ENCODE measurements around the gene RANBP1.

The RANBP1 gene

GRCh38 chr22:20109411-20110358 is 6.2 kb upstream of the RANBP1 start:
- no peak for FAIRE-seq

GRCh38 chr22:20110359-20110985 is 5.4 kb upstream of the RANBP1 start:
- FAIRE-seq = no peak

DNA sequence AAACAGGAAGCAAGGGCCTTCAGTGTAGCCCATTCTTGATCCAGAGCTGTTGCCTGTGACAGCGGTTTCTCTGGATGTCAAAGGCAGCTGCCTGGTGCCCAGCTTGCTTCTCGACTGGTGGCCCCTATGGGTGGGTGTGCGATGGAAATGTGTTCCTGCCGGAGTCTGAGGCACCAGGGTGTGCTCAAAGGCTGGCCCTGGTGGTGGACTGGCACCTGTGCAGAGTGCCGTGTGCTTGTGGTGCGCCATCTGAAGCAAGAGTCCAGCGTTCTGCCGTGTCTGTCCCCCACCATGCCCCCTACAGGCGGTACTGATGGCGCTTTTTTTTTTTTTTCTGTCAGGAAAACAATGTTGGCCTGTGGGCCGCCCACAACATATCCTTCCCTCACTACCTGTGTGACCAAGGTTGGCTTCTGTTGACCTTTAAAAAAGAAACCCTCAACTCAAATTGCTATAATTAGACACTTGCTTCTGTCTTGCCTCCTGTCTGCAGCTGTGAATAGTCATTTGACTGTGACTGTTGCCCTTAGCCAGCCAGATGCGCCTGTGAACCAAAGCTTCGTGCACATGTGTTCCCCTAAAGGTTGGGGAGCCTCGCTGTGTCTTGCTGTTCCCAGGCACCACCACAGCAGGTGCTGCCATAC is 4.7 kb upstream of the RANBP1 start:
- FAIRE-seq = no peak

DNA sequence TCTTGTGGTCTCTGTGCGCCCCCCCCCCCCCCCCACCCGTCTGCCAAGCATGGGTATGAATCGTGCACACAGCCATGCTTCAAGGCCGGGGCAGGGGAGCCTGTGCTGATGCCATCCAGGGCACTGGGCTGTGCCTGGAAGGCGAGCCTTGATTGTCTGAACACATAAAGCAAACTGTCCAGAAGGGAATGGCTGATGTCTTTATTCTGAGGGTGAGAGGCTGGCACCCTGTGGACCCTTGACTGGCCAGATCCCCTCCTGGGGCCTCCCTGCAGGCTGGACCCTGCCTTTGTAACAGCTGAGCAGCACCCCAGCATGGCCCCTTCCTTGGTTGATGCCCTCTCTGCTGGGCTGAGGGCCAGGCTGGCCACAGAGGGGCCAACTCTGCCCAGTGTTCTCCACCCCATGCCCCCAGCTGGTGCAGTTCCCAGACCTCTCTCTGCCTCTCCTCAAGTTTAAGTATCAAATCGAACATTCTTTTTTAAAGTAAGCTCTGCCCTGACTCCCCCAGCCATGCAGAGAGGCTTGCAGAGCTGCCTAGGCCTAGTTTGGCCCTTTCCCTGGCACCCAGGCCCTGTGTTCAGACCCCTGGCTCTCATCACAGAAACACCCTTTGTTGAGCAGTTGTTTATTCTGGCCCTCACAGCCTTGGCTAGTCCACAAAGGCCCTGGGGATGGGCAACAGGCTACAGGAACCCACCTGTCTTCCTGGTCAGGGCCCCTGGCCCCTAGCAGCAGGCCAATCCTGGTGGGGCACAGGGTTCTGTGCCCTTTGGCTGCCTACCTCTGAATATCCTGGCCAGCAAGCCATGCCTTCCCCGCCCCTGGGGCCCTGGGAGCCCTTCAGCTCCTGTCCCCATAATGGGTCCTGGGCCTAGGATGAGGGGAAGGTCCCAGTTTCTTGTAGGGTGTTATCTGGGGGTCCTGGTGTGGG is 3.9 kb upstream of the RANBP1 start:
- no peak for FAIRE-seq

GRCh38 chr22:20112623-20113511 is 3.0 kb upstream of the RANBP1 start:
- FAIRE-seq = no peak

- FAIRE-seq = no peak
These were observed 2.2 kb upstream of the RANBP1 start for GRCh38 chr22:20113551-20114310.

DNA sequence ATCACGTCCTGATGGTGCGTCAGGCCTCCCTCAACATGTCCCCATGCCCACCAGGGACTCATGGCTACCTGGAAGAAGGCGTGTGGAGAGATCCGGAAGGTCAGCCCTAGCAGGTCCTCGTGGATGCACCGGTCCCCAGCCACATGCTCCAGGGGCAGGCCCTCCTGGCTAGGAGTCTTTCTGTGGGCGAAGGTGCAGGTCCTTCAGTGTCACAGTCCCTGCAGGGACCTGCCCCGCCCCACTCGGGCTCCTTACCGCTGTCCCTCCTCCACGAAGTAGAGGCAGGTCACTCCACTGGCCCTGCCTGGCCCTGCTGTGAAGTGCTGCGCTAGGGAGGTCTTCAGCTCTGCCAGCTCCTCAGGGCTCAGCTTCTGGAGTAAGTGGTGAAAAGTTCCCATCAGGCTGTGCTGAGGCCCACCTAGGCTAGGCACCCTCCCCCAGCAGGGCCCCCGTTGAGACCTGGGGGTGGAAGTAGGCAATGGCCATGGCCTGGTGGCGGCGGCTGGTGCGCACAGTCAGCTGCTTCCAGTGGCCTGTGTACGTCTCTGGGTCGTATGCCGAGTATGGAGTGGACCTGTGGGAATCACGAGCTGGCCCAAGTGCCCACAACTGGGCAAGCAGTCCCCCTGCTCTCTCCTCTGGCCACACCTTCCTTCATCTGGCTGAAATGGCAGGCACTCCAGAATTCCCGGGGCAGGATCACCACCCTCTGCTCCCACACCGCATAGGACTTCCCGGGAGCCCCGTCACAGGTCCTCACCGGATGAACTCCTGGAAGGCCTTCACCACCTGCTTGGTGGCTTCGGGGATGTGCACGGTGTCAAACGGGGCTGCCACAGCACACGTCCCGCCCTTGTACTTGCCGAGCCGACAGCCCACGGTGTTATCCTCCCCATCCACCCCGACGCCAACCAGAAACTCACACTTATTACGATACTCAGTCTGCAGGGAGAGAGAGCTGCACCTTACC is 1.1 kb upstream of the RANBP1 start:
- FAIRE-seq = no peak

GRCh38 chr22:20116376-20116950 is 559 bp downstream of the RANBP1 start:
- FAIRE-seq = no peak

DNA sequence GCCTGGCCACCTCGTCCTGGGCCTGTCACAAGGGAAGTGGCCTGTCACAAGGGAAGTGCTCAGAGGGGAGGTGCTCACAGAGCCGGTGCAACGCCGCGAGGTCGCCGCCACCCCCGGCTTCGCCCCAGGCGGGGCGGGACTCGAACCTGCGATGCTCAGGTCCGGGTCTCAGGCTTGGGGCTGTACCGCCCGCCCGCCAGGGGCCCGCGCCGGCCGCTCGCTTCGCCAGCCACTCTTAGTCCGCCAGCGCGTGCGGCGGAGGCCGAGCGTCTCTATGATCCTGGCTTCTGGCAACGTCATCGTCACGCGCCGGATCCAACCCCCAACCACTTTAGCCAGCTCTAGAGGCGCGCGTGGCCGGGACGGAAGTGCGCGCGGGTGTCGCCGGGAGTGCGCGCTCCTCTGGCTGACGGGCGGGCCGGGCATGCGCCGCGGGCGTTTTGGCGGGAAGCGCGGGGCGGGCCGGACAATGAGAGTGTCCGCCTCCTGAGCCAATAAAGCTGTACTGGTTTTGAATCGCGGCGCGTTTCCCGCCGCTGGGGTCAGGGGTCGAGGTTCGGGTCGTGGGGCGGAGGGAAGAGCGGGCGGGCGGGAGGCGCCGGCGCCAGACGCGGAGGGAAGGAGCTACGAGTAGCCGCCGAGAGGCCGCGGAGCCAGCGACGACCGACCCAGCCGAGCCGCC is 1.2 kb downstream of the RANBP1 start, which contains the start of gene TRMT2A:
Gene TRMT2A (minus strand): TSS at position 276 of the 682 bp plus-strand sequence. CDS start 320 bp downstream, outside the sequence.
- FAIRE-seq = no peak

DNA sequence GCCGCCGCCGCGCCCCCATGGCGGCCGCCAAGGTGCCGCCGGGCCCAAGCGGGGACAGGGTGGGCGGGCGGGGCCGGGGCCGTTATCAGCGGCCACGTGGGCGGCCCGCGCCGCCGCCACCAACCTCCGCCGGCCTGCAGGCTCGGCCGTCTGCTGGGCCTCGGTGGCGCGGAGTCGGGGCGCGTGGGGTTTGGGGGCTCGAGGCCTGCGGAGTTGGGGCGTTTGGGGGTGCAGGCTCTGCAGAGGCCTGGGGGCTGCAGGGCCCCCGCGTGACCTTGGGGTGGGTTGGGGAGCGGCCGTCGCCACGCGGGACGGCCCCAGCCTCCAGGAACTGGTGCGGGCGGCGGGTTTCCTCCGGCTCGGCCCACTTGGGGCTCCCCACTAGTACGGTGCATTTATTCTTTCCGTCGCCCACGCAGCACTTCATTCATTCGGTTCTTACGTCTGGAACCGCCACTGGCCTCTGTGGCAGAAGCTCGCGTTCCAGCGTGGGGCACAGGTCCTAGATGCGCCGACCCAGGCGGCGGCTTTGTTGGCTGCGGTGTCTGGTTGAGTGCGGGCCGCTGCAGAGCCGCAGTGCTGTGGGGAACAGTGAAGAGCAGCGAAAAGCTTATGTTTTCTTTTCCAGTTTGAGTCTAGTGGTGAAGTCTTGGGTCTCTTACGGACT is 1.9 kb downstream of the RANBP1 start:
- FAIRE-seq = no peak

GRCh38 chr22:20118300-20119020 is 2.6 kb downstream of the RANBP1 start:
- FAIRE-seq = no peak

GRCh38 chr22:20121856-20122415 is 6.0 kb downstream of the RANBP1 start:
- FAIRE-seq = no peak

DNA sequence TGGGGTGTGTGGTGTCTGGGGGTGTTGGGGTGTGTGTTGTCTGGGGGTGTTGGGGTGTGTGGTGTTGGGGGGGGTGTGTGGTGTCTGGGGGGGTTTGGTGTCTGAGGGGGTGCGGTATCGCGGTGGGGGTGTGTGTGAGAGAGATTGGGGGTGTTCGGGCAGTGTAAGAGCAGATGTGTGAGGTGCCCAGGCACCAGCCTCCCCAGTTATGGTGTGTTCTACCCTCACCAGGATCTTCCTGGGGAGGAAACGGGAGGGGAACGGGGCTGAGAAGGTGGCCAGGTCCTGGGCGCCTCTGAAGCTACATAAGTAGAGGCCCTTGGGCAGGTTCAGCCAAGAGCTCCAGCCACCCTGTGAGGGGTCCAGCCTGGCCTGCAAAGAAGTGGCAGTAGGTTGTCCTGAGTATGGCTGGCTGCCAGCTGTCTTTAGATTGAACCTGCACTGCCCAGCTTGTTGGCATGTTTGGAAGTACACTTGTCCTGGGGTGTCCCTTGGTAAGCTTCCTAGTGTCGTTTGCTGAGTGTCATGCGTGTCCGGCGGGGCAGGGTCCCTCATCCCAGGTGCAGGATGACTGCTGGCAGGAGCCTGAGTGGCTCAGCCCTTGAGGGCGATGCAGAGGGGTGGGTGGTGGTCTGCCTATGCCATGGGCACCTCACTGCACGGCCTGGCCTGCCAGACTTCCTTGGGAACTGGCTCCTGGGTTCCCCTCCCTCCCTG is 7.6 kb downstream of the RANBP1 start:
- FAIRE-seq = no peak

- no peak for FAIRE-seq
These were observed 8.3 kb downstream of the RANBP1 start for GRCh38 chr22:20124083-20124787.

Data from TTC549 (cell line).